ENCODE data around the gene STMN3. TPM values are rescaled to one million over a fixed set of nuclear protein-coding genes. Genes with fewer than 3 reads are reported as not detected.

The STMN3 gene
- total and polyA plus RNA-seq, 2 of the 8 experiments (the other 6 are each of a cell fraction or from before 2014, with no cell fraction given), result 51.5 to 63.1 TPM

- Histone ChIP-seq H3K56ac (replicated peaks; ENCODE audit: insufficient read length, low read depth, low read length) (no peak overlapping the region), H3K4me3 (ENCODE audit: extremely low read depth in 1 of 4, insufficient read depth in 2 of 4, low read depth in 3 of 4, low read length in 4 of 4) (no peak overlapping the region), H3K27me3 (replicated peaks in 1 of 4; ENCODE audit: control insufficient read depth in 3 of 4, extremely low read depth in 1 of 4, insufficient read depth in 3 of 4, low read length in 3 of 4) (no peaks in the 10 kb centered on the region), H3K23me2 (ENCODE audit: low read depth, low read length) (no peaks in the 10 kb centered on the region; the same call in 1 of the 2 replicates), H3K9ac (replicated peaks in 1 of 4; ENCODE audit: extremely low read depth in 1 of 4, low read depth in 3 of 4, low read length in 3 of 4) (no peak overlapping the region), H2BK12ac (ENCODE audit: low read depth, low read length) (no peak overlapping the region), H2BK15ac (ENCODE audit: low read length) (no peak overlapping the region), H3K27ac (ENCODE audit: low read depth, low read length) (no peak overlapping the region), H2BK5ac (ENCODE audit: low read depth, low read length) (no peak overlapping the region), H3K18ac (ENCODE audit: extremely low read depth, low read length) (no peak overlapping the region), H3K36me3 (ENCODE audit: control insufficient read depth in 2 of 4, insufficient read depth in 4 of 4, low read length in 3 of 4) (peaks cover 2 to 16% (median 4%) of the 10 kb centered on the region in 4 experiments; a peak in 3 of 8 replicates), H4K8ac (ENCODE audit: extremely low read depth, insufficient read depth, low read length) (no peak overlapping the region), H2AFZ (ENCODE audit: low read length) (no peak overlapping the region), H4K91ac (replicated peaks; ENCODE audit: insufficient read length, low read length) (no peak overlapping the region), H3K4me2 (ENCODE audit: insufficient read depth in 1 of 2, low read depth in 2 of 2, low read length in 2 of 2) (no peak overlapping the region), H3K4me1 (replicated peaks in 1 of 4; ENCODE audit: control insufficient read depth in 3 of 4, insufficient read depth in 4 of 4, low read length in 3 of 4) (no peaks in the 10 kb centered on the region), H3K79me1 (ENCODE audit: low read depth, low read length) (no peaks in the 10 kb centered on the region), H3K14ac (ENCODE audit: insufficient read length) (no peak overlapping the region), H2BK120ac (replicated peaks; ENCODE audit: low read depth, low read length) (no peak overlapping the region), H4K20me1 (replicated peaks in 1 of 2; ENCODE audit: control insufficient read depth in 1 of 2, insufficient read depth in 2 of 2, low read length in 2 of 2) (no peaks in the 10 kb centered on the region), H3K23ac (ENCODE audit: insufficient read length) (no peak overlapping the region), H4K5ac (ENCODE audit: insufficient read length, low read depth, low read length) (no peak overlapping the region), H3K4ac (replicated peaks; ENCODE audit: insufficient read length, low read depth, low read length) (no peak overlapping the region), H2BK20ac (ENCODE audit: low read length) (no peak overlapping the region), H3K9me3 (ENCODE audit: insufficient read depth in 2 of 2, low read depth in 1 of 2, low read length in 1 of 2) (no peaks in the 10 kb centered on the region), H2AK5ac (ENCODE audit: low read depth, low read length) (no peak overlapping the region), H3K79me2 (ENCODE audit: control insufficient read depth in 1 of 2, insufficient read depth in 2 of 2, low read length in 2 of 2) (no peaks in the 10 kb centered on the region)
- CTCF ChIA-PET (ENCODE audit: partially characterized antibody), result interaction anchor here (1.1 kb wide), 1 partner anchor 10 kb away, joined by 3 read pairs; no protein-coding TSS in a partner anchor
- DNase-seq (ENCODE audit: low read depth in 1 of 2, low spot score in 2 of 2) (no peak), FAIRE-seq (no peak)
- POLR2A ChIA-PET (ENCODE audit: partially characterized antibody), result no interaction called here
- WGBS, 2 experiments (ENCODE audit: extremely low coverage in 1 of 2, insufficient coverage in 1 of 2, insufficient read length in 1 of 2, insufficient replicate concordance in 2 of 2, low coverage in 1 of 2, low lambda C conversion rate in 2 of 2, missing lambda C conversion rate in 1 of 2), result 93% methylated on average over 18 of the region's 20 CpGs; no CpG with 5 or more reads in 1 of the 2 experiments
- TF ChIP-seq POU5F1 (IDR thresholded peaks at IDR 0.05; ENCODE audit: low read depth, low read length) (no peak), KDM4A (IDR thresholded peaks at IDR 0.05; ENCODE audit: low read depth, low read length, severe bottlenecking) (no peak), CHD1 (IDR thresholded peaks at IDR 0.05; ENCODE audit: low read depth, low read length) (no peak), BCL11A (IDR thresholded peaks at IDR 0.05; ENCODE audit: low read depth in 2 of 2, low read length in 2 of 2) (no peak), EGR1 (IDR thresholded peaks at IDR 0.05; ENCODE audit: borderline replicate concordance, low read depth, low read length) (no peak), SP2 (IDR thresholded peaks at IDR 0.05; ENCODE audit: low read length) (no peak), SUZ12 (IDR thresholded peaks at IDR 0.05; ENCODE audit: low read length) (no peak), FOSL1 (IDR thresholded peaks at IDR 0.05; ENCODE audit: insufficient read depth, low read depth, low read length) (no peak), RFX5 (IDR thresholded peaks at IDR 0.05; ENCODE audit: borderline replicate concordance, low read depth, low read length) (no peak), CTCF (IDR thresholded peaks at IDR 0.05; ENCODE audit: control extremely low read depth in 1 of 3, insufficient read depth in 1 of 3, low read depth in 1 of 3, low read length in 3 of 3) (no peak)
Observed at GRCh38 chr20:63675681-63676368, 22.6 kb upstream of the STMN3 start.

All from H1 (cell line).